Endometrium (tissue), 2 donors: ENCODE measurements around the gene SLFN14.
"Not testable (repeated sequence)": the region's sequence is repeated elsewhere in the genome, so short reads cannot be mapped to it uniquely, and the experiment has no call there.

Experiments
- FAIRE-seq: peaks from 2 replicates; lab custom pipeline; 2012; peaks lifted over from hg19 to GRCh38; lab: Jason Lieb, UNC
- donor health status: control.
- donor health status: control.

Gene SLFN14

DNA sequence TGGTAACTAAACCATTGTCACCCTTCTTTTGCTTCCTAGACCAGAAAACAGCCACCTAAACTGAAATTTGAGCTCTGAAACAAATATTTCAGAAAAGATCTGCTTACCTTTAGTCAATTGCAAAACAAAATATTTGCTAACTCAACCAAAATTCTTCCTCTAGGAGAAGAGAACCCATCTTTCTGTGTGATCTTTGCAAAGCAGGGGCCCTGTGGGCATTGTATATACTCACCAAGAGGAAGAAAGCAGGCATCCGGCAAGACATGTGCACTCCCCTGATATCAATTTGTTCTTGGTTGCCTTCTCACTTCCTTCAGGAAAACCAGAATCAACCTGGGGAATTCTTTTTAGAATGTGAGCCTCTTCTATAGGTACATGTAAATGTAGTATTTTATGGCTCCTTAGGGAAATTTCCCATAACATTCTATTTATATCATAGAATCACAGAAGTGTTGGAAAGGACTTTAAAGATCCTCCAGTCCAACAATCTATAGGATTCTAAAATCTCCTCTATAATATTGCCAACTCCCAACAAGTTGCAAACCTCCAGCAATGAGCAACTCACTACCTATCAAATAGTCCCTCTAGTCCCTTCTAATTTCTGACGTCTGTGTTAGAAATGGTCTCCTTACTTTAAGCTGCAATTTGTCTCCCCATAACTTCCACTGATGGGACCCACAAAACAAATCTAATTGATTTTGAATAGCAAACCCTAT, 966 bp downstream of the SLFN14 start:
- FAIRE-seq, result no peak

DNA sequence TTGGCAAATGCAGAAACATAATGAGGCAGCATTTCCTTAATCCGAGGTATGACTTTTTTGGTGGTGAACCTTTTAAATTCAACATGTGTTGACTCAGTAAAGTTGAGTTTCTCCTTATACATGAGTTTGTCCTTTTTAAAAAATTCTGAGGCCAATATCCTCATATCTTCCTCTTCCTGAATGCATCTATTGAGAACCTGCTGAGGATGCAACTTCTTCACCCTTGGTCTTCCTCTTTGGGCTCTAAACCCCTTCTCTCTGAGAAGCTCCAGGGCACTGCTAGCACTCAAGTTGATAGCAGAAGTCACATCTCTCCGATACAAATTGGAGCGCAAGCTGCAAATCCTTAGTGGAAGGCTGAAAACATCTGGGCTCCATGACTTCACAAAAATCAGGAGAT, 3.3 kb downstream of the SLFN14 start:
- no peak for FAIRE-seq

DNA sequence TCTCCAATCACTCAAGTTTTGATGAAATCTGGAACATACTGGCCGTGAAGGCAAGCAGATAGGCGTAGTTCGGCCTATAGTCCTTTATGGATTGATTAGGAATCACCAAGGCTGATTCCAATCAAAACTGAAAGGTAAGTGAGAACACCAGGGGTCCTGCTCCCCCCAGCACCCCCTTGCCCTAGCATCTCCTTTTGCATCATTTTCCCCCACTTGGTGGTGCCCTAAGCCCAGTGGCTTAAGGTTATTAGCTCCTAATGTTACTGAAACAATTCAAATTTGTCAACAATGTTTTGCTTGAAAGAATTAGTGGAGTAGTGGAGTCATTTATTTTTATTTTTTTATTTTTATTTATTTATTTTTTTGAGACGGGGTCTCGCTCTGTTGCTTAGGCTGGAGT, 4.9 kb downstream of the SLFN14 start:
- FAIRE-seq, result no peak

DNA sequence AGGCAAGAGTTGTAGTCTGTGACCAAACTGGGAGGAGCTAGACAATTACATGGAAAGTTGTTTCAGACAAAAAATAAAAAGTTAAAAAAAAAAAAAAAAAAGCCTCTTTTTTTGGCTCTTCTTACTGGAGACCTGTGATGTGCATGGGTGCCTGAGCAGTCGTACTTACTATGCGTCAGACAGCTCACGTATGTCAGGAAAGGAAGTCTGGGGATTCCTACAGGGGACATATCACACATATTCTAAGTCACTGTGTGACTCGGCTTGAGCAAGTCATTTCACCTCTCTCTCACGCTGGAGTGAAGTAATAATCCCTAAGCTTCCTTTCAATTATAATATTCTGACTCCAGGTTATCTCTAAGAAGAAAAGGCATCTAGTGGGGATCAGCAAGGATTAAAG, 6.0 kb downstream of the SLFN14 start:
- FAIRE-seq, result no peak

DNA sequence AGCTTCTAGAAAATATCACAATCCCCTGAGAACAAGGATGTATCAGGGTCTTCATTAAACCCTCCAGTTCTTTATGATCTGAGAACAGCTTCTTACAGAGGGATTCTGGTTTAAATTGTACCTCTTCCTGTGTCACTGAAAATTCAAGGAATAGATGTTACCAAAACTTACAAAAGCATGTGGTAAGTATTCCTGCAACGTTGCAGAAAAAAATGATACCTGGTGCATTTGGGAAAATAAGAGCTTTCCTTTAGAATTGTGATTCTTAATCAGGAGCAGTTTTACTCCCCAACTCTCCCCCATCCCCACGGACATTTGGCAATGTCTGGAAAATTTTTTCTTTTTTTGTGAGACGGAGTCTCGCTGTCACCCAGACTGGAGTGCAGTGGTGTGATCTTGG, 7.3 kb downstream of the SLFN14 start:
- FAIRE-seq, result no peak

DNA sequence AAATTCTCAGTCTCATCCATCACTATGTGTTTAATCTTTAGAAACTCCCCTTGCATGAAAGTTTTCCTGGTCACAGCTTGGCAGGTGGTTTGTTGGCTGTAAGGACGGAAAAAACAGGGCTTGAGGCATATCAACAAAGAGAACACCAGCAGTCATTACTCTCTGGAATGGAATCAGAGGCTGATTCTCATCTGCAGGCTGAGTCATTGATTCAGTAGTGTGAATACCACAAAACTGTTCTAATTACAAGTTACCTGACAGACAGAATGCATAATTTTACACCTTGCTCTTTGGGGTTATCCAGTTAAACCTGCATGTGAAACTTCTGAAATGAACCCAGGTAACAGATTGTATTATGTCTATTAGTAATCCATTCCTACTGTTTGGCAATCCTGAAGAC, 11.6 kb downstream of the SLFN14 start:
- no peak for FAIRE-seq

DNA sequence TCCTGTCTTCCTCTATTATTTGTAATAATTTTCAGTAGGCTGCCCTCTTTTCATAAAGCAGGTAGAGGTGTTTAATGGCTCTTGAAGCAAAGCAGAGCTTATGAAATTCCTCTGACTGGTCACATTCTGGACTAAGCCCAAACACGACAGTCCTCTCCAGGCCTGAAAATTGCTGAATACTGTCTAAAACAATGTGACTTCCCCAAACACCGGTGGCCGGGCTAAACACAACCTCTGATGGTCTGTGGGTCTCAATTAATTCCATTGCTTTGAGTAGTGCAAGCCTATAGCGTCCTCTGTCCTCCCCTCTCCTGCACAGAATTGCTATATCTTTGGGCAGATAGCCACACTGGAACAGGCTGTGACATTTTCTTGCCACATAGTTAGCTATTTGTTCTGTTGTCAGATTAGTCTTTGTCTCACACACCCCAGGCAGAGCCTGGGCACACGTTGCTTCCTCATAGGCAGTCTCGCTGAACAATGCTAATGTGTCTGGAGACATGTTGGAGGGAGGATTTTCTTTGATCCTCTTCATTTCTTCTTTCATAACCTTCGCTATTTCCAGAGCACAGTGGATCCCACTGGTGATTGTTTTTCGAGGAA, 12.3 kb downstream of the SLFN14 start:
- no peak for FAIRE-seq

DNA sequence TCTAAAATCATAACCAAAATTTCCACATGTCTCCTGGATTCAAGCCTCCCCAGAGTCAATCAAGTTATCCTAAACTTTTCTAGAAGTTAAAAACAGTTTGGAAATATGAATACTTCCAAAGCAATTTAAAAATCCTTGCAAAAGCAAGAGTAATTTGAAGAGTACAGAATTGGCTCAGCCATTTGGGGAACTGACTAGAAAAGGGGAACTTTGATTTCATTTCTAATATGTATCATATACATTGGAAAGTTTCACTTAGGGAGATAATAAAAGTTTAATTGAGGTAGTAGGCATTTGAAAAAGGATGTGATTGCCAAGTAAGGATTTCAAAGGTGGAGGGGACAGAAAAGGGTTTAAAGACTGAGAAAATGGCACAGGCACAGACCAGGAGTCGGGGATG, 14.1 kb downstream of the SLFN14 start:
- no peak for FAIRE-seq

DNA sequence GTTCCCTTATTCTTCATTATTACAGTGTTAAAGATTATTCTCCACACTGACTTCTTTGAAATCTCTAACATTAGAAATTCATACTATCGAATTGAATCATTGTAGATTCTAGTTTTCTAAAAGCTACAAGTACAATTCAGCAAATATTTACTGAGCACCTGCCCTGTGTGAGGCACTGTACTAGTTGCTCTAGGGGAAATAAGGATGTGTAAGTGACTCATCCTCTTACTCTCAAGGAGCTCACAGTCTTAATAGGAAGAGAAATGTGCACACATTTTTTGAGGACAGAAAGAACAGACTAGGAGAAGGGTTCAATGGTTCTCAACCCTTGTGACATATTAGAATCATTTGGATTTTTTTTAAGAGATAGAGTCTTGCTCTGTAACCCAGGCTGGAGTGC, 15.5 kb downstream of the SLFN14 start:
- no peak for FAIRE-seq

DNA sequence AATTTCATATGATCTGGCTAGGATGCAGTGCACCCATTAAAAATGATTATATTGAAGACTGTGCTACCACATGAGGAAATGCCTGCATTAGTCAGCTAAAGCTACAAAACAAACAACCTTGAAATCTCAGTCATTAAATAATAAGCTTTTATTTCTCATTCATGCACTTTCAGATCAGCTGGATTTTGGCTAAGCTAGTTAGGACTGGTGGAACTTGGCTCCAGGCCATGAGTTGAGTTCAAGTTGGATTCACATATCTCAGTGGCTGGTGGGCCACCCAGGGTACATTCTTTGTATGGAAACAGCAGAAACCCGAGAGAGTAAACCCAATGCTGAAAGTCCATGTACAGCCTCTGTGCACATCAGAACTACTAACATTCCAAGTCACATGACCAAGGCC, 16.8 kb downstream of the SLFN14 start:
- FAIRE-seq, result no peak

DNA sequence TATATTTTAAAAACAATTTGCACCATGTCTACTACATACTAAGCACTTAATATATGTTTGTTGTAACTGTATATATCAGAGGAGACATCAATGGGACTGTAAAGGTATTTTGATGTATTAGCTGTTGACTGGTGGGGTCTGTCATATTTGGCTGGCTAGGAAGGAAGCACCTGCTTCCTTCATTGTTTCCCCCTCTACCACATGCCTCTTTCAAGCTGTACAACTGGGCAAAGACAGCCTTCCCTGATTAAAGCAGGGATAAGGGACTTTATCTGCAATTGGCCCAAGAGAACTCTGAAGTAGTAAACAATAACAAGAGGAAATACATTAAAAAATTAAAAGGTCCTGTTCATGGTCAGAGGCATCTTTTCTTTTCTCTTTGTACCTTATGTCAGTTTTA, 17.6 kb downstream of the SLFN14 start:
- no peak for FAIRE-seq

DNA sequence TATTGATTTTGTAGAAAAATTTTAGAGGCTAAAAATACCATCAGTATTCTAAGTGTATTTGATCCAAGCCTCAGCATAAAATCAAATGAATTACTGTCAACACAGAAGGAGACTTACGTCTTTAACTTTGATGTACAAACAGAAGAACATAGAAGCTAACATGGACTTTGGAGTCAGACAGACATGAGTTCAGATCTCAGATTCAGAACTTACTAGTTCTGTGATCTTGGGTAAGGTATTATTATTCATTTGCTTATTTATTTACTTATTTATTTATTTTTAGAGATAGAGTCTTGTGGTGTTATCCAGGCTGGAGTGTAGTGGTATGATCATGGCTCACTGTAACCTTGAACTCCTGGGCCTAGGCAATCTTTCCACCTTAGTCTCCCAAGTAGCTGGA, 19.2 kb downstream of the SLFN14 start:
- no peak for FAIRE-seq

DNA sequence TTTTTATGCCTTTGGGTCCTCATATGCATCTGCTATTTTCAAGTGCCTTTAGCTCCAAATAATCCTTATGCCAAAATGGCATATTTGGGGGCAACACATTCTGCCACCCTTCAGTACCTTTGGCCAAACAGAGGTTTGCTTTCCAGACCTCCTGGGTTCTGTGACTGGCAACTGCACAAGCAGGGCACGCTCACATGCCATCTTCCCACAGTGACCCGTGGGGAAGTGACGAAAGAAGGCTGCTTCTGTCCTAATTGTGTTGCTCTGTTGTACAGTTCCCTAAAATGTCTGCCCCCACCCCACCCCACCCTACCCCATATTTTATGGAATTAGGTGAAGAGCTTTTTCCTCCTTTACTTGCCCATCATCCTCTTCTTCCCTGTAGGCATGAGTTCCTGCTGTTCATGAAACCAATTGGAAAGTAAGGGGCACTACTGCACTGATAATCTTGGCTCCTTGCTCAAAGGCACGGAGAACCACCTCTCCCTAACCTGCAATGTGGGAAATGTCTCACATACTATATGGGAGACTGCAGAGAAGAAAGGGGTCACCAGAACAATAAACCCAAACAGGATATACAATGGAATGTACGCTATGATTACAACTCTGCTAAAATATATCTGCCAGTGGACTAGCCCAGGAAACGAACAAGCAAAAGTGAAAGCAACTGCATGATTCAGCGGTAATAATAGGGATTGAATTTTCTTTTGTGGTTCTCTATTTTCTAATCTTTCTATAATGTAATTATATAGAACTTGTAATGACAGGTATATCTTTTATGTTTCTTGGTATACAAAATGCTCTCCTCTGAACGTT, 19.8 kb downstream of the SLFN14 start:
- FAIRE-seq, result no peak

DNA sequence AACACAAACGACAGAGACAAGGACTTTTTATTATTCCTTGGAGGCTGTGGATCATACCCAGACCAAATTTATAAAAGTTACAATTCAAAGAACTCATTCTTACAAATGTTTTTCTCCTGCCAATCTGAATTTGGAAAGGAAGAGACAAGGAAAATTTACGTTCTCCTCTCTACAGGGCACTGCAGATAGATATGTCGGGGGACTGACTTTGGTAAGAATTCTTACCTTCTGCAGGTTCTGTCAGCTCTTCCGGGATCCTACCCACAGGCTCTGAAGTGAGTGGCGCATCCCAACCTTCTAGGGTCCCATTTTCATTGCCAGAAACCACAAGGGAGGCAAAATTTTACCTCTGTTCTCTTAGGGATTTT, 21.0 kb downstream of the SLFN14 start:
- FAIRE-seq, result no peak

DNA sequence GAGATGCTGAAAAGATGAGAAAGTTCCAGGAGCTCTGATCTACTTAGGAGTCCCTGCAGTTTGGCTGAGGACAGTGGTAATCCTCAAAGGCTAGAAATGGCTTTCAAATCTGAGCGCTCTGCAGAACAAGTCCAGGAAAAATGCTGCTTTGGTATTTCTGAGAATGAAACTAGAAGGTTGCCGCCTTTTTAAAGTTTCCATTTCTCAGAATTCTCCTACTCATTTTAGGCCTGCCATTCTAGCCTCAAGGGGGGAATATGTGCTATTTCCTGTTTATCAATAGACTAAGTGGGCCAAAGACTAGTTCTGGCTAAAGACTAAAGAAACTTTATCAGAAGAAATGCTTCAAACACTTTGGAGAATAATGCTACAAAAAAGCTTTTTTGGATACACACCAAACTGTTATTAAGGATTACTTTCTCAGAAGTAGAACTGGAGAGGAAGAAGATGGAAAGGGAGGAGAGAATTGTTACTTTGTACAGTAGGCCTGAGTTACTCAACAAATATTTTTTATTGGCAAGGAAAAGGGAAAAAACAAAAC, 22.9 kb downstream of the SLFN14 start, which contains the start of gene SLFN12L:
SLFN12L (minus strand) TSS at position 78 of the 541 bp plus-strand sequence. CDS start 15,314 bp downstream, outside the sequence.
- FAIRE-seq, result no peak

DNA sequence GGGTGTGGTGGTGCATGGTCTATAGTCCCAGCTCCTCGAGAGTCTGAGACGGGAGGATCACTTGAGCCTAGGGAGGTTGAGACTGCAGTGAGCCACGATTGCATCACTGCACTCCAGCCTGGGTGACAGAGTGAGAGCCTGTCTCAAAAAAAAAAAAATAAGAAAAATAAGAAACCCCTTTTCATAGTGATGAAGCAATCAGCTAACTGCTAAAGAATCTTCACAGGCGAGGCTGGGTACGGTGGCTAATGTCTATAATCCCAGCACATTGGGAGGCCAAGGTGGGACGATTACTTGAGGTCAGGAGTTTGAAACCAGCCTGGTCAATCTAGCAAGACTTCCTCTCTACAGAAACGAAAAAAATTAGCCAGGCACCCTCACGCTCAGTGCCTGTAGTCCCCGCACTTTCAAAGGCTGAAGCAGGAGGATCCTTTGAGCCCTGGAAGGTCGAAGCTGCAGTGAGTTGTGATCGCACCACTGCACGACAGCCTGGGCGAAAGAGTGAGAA, 23.9 kb downstream of the SLFN14 start:
- no peak for FAIRE-seq

DNA sequence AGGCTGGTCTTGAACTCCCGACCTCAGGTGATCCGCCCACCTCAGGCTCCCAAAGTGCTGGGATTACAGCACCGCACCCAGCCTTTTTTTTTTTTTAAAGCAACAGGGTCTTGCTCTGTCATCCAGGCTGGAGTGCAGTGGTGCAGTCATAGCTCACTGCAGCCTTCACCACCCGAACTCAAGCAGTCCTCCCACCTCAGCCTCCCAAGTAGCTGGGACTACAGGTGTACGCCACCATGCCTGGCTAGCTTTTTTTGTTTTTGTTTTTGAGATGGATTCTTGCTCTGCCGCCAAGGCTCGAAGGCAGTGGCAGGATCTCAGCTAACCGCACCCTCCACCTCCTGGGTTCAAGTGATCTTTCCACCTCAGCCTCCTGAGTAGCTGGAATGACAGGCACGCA, 25.2 kb downstream of the SLFN14 start:
- FAIRE-seq, result not testable (repeated sequence)

DNA sequence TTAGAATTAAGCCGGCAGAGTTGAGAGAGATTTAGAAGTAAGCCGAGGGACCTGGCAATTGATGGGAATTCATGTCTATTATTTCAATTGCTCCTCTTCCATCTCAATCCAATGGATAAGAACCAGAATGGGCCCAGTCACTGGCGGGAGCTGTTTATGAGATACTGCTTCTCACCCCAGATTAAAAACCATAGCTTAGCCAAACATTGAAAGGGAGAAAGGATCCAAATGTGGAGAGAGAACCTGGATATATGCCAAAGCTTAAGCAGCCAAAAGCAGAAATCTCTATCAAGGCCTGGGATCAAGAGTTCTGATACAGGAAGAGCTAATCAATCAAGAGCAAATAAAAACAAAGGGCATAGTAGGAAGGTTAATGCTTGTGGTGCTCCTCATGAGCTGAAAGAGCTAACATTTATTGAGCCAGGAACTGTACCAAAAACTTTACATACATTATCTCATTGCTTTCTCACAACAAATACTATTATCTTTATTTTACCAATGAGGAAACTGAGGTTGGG, 26.0 kb downstream of the SLFN14 start:
- no peak for FAIRE-seq

DNA sequence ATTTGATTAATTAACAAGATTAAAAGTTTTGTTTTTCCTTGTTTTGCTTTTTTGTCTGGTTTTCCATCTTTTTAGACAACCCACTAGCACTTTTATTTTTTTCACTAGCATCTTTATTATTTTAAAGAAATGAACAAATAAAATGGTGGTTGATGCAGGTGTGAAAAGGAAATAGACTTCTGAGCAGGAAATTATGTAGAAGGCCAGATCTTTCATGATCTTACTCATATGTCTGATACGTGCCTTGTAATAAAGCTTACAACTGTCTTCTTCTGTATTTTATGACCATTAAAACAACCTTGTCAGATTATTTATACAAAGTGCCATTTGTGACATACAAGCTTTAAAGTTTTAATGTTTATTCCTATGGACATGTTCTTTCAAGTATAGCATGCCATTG, 29.5 kb downstream of the SLFN14 start:
- FAIRE-seq, result no peak

DNA sequence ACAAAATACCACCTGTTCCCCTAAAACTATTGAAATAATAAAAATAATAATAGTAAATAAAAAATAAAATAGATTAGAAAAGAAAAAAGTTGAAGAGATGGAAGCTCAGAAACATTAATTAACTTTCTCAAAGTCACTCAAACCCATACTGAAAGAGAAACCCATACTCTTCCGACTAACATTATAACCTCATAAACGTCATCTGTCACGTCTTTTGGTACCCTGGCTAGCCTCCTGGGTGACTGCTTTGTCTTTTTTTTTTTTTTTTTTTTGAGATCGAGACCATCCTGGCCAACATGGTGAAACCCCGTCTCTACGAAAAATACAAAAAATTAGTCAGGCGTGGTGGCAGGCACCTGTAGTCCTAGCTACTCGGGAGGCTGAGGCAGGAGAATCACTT, 30.8 kb downstream of the SLFN14 start:
- FAIRE-seq, result no peak

DNA sequence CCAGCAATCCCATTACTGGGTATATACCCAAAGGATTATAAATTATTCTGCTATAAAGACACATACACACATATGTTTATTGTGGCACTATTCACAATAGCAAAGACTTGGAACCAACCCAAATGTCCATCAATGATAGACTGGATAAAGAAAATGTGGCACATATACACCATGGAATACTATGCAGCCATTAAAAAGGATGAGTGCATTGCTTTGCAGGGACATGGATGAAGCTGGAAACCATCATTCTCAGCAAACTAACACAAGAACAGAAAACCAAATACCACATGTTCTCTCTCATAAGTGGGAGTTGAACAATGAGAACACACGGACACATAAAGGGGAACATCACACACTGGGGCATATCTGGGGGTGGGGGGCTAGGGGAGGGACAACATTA, 31.3 kb downstream of the SLFN14 start:
- FAIRE-seq, result not testable (repeated sequence)

DNA sequence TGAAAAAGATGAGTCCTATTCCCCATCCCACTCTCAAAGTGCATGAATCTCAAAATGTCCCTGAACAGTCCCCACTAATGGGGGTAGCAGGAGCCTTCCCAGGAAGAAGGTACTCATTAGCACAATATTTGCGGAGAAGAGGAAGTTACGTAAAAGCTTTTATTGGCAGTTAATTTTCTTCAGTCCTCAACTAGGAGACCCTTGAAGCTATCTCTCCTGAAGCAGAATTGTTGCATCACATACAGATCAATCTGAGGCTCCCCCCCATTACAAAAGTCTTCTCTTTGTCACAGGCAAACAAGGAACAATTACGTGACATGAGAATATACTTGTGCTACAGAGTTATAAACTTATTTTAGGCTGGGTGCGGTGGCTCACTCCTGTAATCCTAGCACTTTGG, 37.3 kb downstream of the SLFN14 start:
- FAIRE-seq, result no peak
